Muscle of leg (tissue), 16 donors: Measurements from ENCODE around the gene CPA3. TPM values are rescaled to one million over a fixed set of nuclear protein-coding genes. Genes with fewer than 3 reads are reported as not detected.

Experiments
- DNase-seq: peaks from one replicate; pipeline ENCODE4 v3.0.0; 2013
- H3K27ac ChIP-seq: one replicate; pipeline ENCODE4 v1.5.1; 2013; ENCODE audit warnings: mild to moderate bottlenecking, low read length, control low read depth
- H3K27me3 ChIP-seq: one replicate; pipeline ENCODE4 v1.6.1; 2013; ENCODE audit warnings: low read length; ENCODE audit not compliant: control insufficient read depth, insufficient read depth
- H3K36me3 ChIP-seq: one replicate; pipeline ENCODE4 v1.6.1; 2013; ENCODE audit warnings: low read length; ENCODE audit not compliant: control insufficient read depth, insufficient read depth
- H3K4me1 ChIP-seq: one replicate; pipeline ENCODE4 v1.6.1; 2013; ENCODE audit warnings: low read length; ENCODE audit not compliant: control insufficient read depth, insufficient read depth
- H3K4me3 ChIP-seq: one replicate; pipeline ENCODE4 v1.5.1; 2013; ENCODE audit warnings: low read length, control low read depth
- H3K9me3 ChIP-seq: replicated peaks from 2 replicates; pipeline ENCODE4 v1.6.1; 2013; ENCODE audit warnings: low read depth, low read length; ENCODE audit not compliant: control insufficient read depth
- WGBS: methylation state at CpG from one replicate; pipeline ENCODE4 v1.1.5; 2013; ENCODE audit warnings: missing lambda C conversion rate; ENCODE audit not compliant: insufficient coverage; 5-methylcytosine and 5-hydroxymethylcytosine counted together
- long read RNA-seq, 11 donors: transcript quantifications; one replicate each; lab custom pipeline, GENCODE V29; 2026
- polyA plus RNA-seq, 8 donors: library from polyadenylated mRNA; unstranded; fragments of 120-200 nt; gene quantifications; one replicate each; pipeline versions ENCODE4 v1.2.1 to v1.2.3, GENCODE V29; 2013; ENCODE audit warnings: inconsistent platforms in 1 of 8, low replicate concordance in 1 of 8; ENCODE audit not compliant: insufficient read length in 8 of 8, insufficient read depth in 1 of 8
- total RNA-seq: library from RNA; stranded (reverse); fragments of 120-200 nt; gene quantifications from one replicate; pipeline ENCODE4 v1.2.4, GENCODE V29; 2013

Gene CPA3
- total RNA-seq (3.1 TPM), polyA plus RNA-seq (1 to 10 TPM in 6 of 8 donors, under 1 TPM in 2; 0.75 to 2.1 (median 1.2) TPM)
- long read RNA-seq, donor 1: 0 reads
- long read RNA-seq, donor 2: 0 reads
- long read RNA-seq, donor 3: 0 reads
- long read RNA-seq, donor 4: 0 reads
- long read RNA-seq, donor 5: 0 reads
- long read RNA-seq, donor 6: 0 reads
- long read RNA-seq, donor 7, partial matches to known transcripts: 0 of 2 reads
- long read RNA-seq, donor 7, other reads (novel, unspliced or antisense): 0 of 2 reads
- long read RNA-seq, donor 8: 0 reads
- long read RNA-seq, donor 9, partial matches to known transcripts: 0 of 2 reads
- long read RNA-seq, donor 9, other reads (novel, unspliced or antisense): 0 of 2 reads
- long read RNA-seq, donor 10: 0 reads
- long read RNA-seq, donor 11, partial matches to known transcripts: 0 of 1 reads
- long read RNA-seq, donor 11, other reads (novel, unspliced or antisense): 0 of 1 reads

GRCh38 chr3:148865049-148865448, at the start of gene CPA3:
Gene CPA3, plus strand, starts transcription at chr3:148865296. Its CDS starts 12 bp downstream, at chr3:148865308.
- no peaks in the 10 kb centered on the region for H3K36me3 ChIP-seq
- no peak for DNase-seq

GRCh38 chr3:148815316-148816110, 49.6 kb upstream of the CPA3 start:
- WGBS: 72% methylated on average over 5 of the region's 11 CpGs
- Histone ChIP-seq H3K4me1 (no peaks in the 10 kb centered on the region), H3K36me3 (no peaks in the 10 kb centered on the region), H3K9me3 (no peaks in the 10 kb centered on the region), H3K27me3 (no peaks in the 10 kb centered on the region), H3K4me3 (no peak overlapping the region), H3K27ac (no peak overlapping the region)
- DNase-seq: no peak

More at GRCh38 chr3:148865049-148865448, at the start of gene CPA3:
- H3K4me1 ChIP-seq: no peaks in the 10 kb centered on the region
- H3K27ac ChIP-seq: no peak within 1 kb of the TSS
- no CpG with 5 or more reads among the region's 1 CpG for WGBS
- no peak within 1 kb of the TSS for H3K4me3 ChIP-seq
- H3K27me3 ChIP-seq: no peaks in the 10 kb centered on the region
- H3K9me3 ChIP-seq: no peaks in the 10 kb centered on the region

- no peak overlapping the region for H3K27ac ChIP-seq
- 88% methylated on average over 1 of the region's 2 CpGs for WGBS
- no peaks in the 10 kb centered on the region for H3K9me3 ChIP-seq
- no peaks in the 10 kb centered on the region for H3K4me1 ChIP-seq
- no peak overlapping the region for H3K4me3 ChIP-seq
- DNase-seq: no peak
- H3K36me3 ChIP-seq: no peaks in the 10 kb centered on the region
- no peaks in the 10 kb centered on the region for H3K27me3 ChIP-seq
Observed at GRCh38 chr3:148816427-148816826, 48.7 kb upstream of the CPA3 start.

- no peaks in the 10 kb centered on the region for H3K36me3 ChIP-seq
- no peaks in the 10 kb centered on the region for H3K9me3 ChIP-seq
- H3K4me3 ChIP-seq: no peak overlapping the region
- DNase-seq: no peak
- no peak overlapping the region for H3K27ac ChIP-seq
- no CpG with 5 or more reads among the region's 3 CpGs for WGBS
- H3K4me1 ChIP-seq: no peaks in the 10 kb centered on the region
- H3K27me3 ChIP-seq: no peaks in the 10 kb centered on the region
Observed at GRCh38 chr3:148816981-148817525, 48.0 kb upstream of the CPA3 start.

- no peaks in the 10 kb centered on the region for H3K27me3 ChIP-seq
- H3K36me3 ChIP-seq: no peaks in the 10 kb centered on the region
- H3K27ac ChIP-seq: no peak overlapping the region
- no CpG with 5 or more reads among the region's 7 CpGs for WGBS
- no peaks in the 10 kb centered on the region for H3K4me1 ChIP-seq
- H3K9me3 ChIP-seq: no peaks in the 10 kb centered on the region
- no peak overlapping the region for H3K4me3 ChIP-seq
- DNase-seq: no peak
Observed at GRCh38 chr3:148820361-148821245, 44.5 kb upstream of the CPA3 start.

- H3K36me3 ChIP-seq: no peaks in the 10 kb centered on the region
- no peaks in the 10 kb centered on the region for H3K27me3 ChIP-seq
- no peaks in the 10 kb centered on the region for H3K9me3 ChIP-seq
- H3K27ac ChIP-seq: no peak overlapping the region
- DNase-seq: no peak
- WGBS: no CpG with 5 or more reads among the region's 1 CpG
- H3K4me1 ChIP-seq: no peaks in the 10 kb centered on the region
- no peak overlapping the region for H3K4me3 ChIP-seq
Observed at GRCh38 chr3:148823026-148823425, 42.1 kb upstream of the CPA3 start.

- Histone ChIP-seq H3K36me3 (no peaks in the 10 kb centered on the region), H3K4me3 (no peak overlapping the region), H3K4me1 (no peaks in the 10 kb centered on the region), H3K27me3 (no peaks in the 10 kb centered on the region), H3K9me3 (no peaks in the 10 kb centered on the region), H3K27ac (no peak overlapping the region)
- no CpG with 5 or more reads among the region's 3 CpGs for WGBS
- DNase-seq: no peak
Observed at GRCh38 chr3:148825476-148825875, 39.6 kb upstream of the CPA3 start.

- no peak for DNase-seq
Observed at GRCh38 chr3:148827585-148827984, 37.5 kb upstream of the CPA3 start, which contains the start of gene CPB1. Gene CPB1, plus strand, starts transcription at chr3:148827811. Its CDS starts 13 bp downstream, at chr3:148827824.

GRCh38 chr3:148828136-148828690, 36.9 kb upstream of the CPA3 start:
- Histone ChIP-seq H3K27me3 (no peaks in the 10 kb centered on the region), H3K4me3 (no peak overlapping the region), H3K4me1 (no peaks in the 10 kb centered on the region), H3K9me3 (no peaks in the 10 kb centered on the region), H3K27ac (no peak overlapping the region), H3K36me3 (no peaks in the 10 kb centered on the region)
- no CpG with 5 or more reads among the region's 4 CpGs for WGBS
- DNase-seq: no peak

More at GRCh38 chr3:148827585-148827984, 37.5 kb upstream of the CPA3 start, which contains the start of gene CPB1:
- Histone ChIP-seq H3K4me3 (no peak within 1 kb of the TSS), H3K36me3 (no peaks in the 10 kb centered on the region), H3K9me3 (no peaks in the 10 kb centered on the region), H3K27ac (no peak within 1 kb of the TSS), H3K27me3 (no peaks in the 10 kb centered on the region), H3K4me1 (no peaks in the 10 kb centered on the region)
